OCI-M2 (cell line): ENCODE data around the gene ELOVL5.

ENCODE experiments used
- DNase-seq: peaks from one replicate; lab custom pipeline; 2025; ENCODE audit not compliant: unreplicated experiment; lab: John Stamatoyannopoulos, UW

Gene ELOVL5

GRCh38 chr6:53244399-53244931, 104.3 kb downstream of the ELOVL5 start:
- no peak for DNase-seq

GRCh38 chr6:53241938-53242337, 106.8 kb downstream of the ELOVL5 start:
- no peak for DNase-seq

- DNase-seq = no peak
Observed at GRCh38 chr6:53240761-53241160, 108.0 kb downstream of the ELOVL5 start.

GRCh38 chr6:53240139-53240538, 108.6 kb downstream of the ELOVL5 start:
- no peak for DNase-seq

GRCh38 chr6:53239526-53239925, 109.2 kb downstream of the ELOVL5 start:
- DNase-seq = no peak

GRCh38 chr6:53238311-53238710, 110.4 kb downstream of the ELOVL5 start:
- DNase-seq = no peak

GRCh38 chr6:53236241-53236640, 112.5 kb downstream of the ELOVL5 start:
- DNase-seq = no peak

- no peak for DNase-seq
Observed at GRCh38 chr6:53235508-53235907, 113.2 kb downstream of the ELOVL5 start.

- no peak for DNase-seq
Observed at GRCh38 chr6:53233309-53233708, 115.4 kb downstream of the ELOVL5 start.

- DNase-seq = no peak
Observed at GRCh38 chr6:53230775-53231467, 117.8 kb downstream of the ELOVL5 start.

- DNase-seq = no peak
Observed at GRCh38 chr6:53227847-53228246, 120.9 kb downstream of the ELOVL5 start.

GRCh38 chr6:53220605-53221004, 128.1 kb downstream of the ELOVL5 start:
- DNase-seq = no peak
